ENCODE data around the gene ZXDC.

- TF ChIP-seq EZH2phosphoT487 (IDR thresholded peaks at IDR 0.05; ENCODE audit: insufficient read depth, low read depth) (no peak), EZH2 (IDR thresholded peaks at IDR 0.05; ENCODE audit: insufficient read depth, poor library complexity, severe bottlenecking) (no peak)
These were observed 9.7 kb downstream of the ZXDC start for GRCh38 chr3:126465928-126466544.
